NK-92 (cell line): ENCODE data around the gene HOXA10.

Source experiments
- DNase-seq: peaks from one replicate; lab custom pipeline; 2025; ENCODE audit not compliant: unreplicated experiment; lab: John Stamatoyannopoulos, UW

Gene HOXA10

GRCh38 chr7:27173956-27174873, at the start of gene HOXA10:
Gene HOXA10, minus strand, starts transcription at chr7:27174320. Its CDS starts 14 bp downstream, at chr7:27174306.
- no peak for DNase-seq

GRCh38 chr7:27221201-27221797, 47.2 kb upstream of the HOXA10 start:
- no peak for DNase-seq

GRCh38 chr7:27220440-27220955, 46.4 kb upstream of the HOXA10 start:
- DNase-seq, result no peak

GRCh38 chr7:27219821-27220220, 45.7 kb upstream of the HOXA10 start:
- no peak for DNase-seq

GRCh38 chr7:27217951-27218350, 43.8 kb upstream of the HOXA10 start:
- no peak for DNase-seq

DNA sequence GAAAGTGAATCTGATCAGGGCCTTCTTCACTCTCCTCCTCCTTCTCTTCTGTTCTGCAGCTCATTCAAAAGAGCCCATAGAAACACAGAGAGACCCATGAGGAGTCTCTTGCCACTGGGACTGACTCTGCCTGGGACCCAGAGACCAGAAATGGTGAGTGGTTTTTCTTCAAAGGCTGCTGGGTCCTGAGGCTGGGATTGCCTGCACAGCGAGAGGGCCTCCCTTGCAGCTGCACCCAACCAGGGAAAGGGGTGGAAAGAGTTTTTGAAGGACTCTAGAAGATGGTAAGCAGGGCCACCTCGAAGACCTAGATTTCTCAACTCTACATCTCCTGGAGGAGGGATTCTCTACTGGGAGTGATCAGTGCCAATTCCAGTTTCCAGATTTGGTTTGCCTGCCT, 41.2 kb upstream of the HOXA10 start:
- DNase-seq, result no peak

DNA sequence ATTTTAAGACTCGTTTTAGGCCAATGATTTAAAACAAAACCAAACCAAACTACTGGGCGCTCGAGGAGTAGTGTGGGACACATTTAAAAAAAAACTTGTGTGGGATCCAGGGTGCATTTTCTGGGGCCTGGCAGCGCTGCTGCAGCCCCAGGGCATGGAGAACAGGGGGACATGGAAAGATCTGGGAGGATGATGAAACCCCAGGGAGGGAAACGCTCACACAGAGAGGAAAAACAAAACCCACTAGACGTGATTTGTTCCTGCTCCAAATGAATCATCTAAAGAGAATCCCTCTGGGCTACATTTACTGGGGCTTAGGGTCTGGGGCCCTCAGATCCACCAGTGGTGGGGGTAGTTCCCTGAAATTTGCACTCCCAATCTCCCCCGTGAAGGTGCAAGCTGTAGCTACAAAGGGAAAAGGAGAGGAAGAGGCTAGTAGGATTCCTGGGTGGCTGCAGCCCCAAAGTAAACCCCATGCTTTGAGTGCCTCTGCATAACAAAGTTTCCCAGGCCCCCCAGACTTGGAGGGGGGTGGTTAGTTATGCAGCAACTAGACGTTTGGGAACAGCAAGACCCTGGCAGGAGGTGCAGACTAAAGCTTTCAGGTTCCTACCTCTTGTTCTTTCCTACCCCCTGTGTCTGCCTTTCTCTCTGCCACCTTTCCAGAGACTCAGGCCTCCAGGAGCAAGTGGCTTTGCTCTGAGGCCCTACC, 40.3 kb upstream of the HOXA10 start:
- no peak for DNase-seq

DNA sequence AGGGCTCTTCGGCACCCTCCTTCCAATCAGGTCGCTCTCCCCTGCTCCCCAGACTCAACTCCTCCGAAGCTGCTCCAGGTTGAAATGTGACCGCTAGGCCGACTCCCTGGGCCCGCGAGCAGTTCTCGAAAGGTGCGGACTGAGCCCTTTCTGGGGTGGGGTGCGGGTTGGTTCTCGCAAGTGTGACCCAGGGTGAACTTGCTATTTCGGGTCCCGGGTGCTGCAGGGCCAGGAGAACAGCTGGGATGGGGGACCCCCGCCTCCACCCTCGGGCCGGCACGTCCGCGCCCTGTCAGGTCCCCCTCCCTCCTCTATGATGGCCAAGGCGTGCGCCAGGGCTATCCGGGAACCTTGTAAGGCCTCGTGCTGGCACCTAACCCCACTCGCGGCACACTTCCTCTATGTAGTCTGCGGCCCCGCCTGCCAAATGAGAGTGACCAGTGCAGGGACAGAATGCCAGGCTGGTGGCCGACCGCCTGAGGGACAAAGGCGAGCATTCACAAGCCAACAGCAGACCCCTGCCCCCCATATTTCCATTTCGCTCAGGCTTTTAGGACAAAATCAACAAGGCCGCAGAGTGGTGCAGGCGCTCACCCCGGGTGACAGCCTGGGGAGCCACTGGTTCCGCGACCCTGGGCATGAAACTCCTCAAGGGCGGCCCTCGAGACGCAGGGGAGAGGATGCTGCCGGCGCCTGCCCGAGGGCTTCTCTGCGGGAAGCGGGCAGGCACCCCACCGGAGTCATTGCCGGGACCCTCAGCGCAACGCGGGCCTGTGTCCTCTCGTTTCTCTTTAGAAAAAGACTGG, 39.5 kb upstream of the HOXA10 start:
- DNase-seq, result no peak

DNA sequence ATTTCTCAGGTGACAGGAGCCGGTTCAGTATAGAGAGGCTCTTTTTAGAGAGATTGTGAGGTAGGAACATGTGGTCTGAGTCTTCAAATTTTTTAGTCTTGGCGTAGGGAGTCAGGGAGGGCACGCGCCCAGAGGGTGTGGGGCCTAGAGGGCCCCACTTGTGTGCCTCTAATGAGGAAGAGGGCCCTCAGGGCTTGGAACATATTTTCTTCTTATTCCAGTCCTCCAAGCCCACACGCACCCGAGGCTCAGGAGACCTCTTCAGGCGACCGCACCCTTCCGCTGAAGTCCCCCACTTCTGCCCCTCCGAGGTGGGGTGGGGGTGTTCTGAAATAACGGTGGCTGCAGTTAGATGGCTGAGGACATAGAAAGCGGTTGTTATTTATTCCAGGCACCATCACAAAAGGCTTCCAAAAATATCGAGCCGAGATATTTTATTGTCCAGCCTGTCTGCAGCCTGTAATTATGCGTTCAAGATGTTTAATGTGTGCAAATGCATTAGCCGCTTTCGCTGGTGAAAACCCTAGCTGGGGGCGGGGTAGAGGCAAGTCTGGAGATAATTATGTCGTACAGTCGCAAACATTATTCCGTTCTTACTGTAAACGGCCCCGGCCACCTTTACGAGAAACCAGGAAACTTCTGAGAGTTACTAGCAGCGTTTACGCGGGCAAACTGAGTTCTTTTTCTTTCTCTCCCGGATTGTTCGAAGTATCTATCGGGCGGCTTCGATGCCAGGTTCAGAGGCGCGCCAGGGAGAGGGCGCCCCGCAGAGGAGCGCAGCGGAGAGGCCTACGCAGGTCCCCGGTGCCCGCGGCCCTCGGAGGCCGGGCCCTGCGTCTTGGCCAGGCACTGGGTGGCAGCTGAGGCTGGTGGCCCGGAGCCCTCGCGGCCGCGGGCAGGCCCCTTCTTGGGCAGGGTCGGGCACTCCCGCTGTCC, 38.6 kb upstream of the HOXA10 start:
- no peak for DNase-seq

- DNase-seq, result no peak
Observed at GRCh38 chr7:27211764-27212204, 37.7 kb upstream of the HOXA10 start.

DNA sequence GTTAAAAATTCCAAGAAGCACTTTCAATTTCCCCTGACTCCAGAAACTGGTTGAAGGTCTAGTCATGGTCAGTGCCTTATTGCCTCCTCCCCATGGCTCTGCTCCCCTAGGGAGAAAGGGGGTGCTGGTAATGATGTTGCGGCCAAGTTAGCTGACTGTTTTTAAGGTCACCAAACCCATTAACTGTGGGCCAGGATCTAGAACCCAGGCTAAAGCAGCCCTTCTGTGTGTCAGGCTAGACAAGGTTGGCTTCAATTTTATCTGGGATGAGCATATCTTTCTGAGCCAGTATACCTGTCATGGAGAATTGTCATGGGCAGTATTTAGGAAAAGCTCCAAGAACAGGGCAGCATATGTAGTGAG, 36.9 kb upstream of the HOXA10 start:
- DNase-seq, result no peak

DNA sequence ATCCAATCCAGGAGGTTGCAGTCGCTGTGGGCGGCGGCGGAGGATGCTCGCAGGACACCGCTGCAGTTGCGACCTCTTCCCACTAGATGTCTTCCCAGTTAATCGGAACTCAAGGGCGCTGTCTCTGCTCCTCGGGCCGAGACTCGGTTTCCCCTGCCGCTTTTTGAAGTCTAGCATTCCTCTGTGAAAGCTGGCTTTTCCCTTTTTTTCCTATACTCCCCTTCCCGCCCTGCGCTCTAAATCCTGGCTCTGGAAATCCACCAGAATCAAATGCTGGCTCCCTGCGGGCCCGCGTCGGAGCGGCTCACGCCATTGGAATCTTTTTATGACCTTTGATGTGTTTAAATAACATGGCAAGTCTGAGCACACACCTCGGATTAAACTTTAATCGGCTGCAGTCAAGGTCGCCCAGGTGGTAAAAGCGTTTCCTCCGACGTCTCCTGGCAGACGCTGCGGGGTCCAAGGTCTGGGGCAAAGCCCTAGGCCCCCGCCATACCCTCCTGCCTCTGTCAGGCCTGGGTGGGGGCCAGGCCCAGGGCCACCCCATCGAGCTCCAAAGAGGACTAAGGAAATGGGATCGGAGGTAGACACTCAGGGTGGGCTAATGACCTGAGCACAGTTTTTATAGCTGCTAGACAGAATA, 36.4 kb upstream of the HOXA10 start:
- no peak for DNase-seq

- no peak for DNase-seq
Observed at GRCh38 chr7:27209933-27210440, 35.9 kb upstream of the HOXA10 start.

GRCh38 chr7:27208998-27209397, 34.9 kb upstream of the HOXA10 start:
- DNase-seq, result no peak

DNA sequence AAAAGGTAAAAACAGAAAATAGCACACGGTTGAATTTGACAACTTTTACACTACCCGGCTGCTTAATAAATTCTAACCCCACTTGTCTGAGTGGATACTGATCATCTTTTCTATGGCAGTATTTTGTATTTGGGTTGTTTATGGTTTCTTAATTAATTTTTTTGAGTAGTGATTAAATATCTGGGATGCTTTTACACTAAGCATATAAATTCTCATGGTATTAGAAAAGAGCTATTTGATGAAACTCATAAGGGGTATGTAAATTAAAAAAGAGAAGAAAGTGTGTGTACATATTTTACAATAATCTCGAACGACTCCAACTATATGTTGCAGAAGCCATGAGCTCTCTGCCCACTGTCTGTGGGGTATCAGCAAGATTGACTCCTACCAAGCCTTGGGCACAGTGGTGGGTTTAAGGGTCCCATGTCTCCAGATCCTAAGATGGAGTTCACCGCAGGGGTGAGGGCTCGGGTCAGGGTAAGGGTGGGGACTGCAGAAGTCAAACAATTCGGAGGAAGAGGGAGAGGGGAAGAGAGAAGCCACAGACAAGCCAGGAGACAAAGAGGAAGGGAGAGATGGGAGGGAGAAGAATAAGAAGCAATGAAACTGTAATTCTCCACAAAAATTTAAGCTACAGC, 33.3 kb upstream of the HOXA10 start:
- DNase-seq, result no peak

GRCh38 chr7:27205325-27206280, 31.5 kb upstream of the HOXA10 start:
- no peak for DNase-seq

GRCh38 chr7:27204851-27205322, 30.8 kb upstream of the HOXA10 start:
- DNase-seq, result no peak
